Astrocyte of the hippocampus (primary cell): ENCODE results near the gene DUOXA1.
A peak's percentile ranks its signal among the peaks of the same experiment; 100 is the strongest.

Experiments
- DNase-seq: peaks from one replicate; pipeline ENCODE4 v3.0.0; 2011; ENCODE audit warnings: low read depth, low spot score

DUOXA1 gene

DNA sequence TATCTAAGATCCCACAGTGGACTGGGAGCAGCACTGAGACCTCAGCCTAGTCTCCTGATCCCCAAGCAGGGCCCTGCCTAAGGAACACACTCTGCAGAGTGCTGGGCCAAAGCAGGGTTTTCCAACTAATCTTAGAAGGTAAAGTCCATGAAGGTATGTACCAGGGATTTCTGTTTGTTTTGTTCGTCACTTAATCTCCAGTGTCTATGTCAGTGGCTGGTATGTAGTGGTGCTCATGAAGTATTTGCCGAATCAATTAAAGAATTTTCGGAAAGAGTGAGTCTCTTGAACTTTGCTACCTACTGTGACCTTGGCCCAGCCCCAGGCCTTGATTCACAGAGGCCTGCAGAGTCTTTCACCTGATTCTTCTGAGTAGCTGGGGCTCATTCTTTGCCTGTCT, 1.8 kb upstream of the DUOXA1 start:
- DNase-seq = no peak

DNA sequence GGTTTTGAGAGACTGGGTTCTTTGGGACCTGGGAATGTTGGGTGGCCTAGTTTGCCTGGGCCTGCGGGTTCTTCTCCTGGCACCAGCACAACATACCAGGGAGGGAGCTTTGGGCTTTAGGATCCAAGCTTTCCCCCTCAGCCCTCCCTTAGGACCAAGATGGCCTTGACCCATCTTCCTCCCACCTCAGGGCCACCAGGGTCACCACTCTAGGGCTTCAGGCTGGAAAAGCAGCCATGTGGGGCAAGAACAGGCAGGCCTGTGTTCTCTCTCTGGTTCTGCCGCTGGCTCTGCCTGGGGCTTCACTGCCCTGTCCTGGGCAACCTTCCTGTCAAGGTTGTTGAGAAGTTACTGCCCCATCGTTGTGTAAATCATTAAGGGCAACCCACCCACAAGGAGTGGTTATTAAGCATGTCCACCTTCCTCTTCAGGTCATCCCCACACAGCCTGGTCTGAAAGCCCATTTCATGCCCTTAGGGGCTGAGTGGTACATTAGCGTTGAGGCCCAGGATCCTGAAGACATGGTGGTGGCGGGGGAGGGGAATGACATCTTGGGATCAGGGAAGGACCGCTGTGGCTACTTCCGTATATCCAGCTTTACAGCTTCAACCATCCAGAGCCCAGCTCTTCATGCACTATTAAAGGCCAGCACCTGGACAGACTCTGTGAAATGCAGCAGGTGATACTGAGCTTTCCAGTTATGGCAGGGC, 767 bp upstream of the DUOXA1 start:
- no peak for DNase-seq

DNA sequence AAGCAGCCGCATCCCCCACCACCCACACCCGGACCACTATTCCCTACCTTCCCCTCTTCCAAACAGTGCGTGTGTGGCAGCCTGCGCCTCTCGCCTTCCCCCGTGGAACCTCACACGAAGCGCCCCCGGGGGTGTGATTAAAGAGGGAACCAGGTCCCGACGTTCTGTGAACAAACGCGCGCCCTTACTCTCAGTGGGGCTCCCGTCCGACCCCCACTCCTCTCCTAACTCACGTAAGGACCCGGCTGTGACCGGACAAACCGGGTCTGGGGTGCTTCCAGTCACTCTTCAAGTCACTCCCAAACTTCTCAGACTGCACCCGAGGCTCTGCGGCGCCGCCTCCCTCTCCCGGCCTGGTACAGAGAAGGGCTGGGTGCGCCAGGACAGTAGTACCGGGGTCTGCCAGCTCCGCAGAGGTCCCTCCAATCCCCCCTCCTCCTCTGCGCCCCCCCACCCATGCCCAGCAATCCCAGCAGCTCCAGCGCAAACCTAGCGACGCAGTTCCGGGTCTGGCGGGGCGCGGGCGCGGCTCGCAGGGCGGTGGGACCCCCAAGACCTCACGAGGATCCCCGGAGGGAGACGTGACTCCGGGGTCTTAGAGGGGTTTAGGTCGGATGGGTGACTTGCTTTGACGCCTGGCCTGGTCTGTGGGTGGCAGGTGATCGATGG, 574 bp downstream of the DUOXA1 start:
- DNase-seq = no peak

DNA sequence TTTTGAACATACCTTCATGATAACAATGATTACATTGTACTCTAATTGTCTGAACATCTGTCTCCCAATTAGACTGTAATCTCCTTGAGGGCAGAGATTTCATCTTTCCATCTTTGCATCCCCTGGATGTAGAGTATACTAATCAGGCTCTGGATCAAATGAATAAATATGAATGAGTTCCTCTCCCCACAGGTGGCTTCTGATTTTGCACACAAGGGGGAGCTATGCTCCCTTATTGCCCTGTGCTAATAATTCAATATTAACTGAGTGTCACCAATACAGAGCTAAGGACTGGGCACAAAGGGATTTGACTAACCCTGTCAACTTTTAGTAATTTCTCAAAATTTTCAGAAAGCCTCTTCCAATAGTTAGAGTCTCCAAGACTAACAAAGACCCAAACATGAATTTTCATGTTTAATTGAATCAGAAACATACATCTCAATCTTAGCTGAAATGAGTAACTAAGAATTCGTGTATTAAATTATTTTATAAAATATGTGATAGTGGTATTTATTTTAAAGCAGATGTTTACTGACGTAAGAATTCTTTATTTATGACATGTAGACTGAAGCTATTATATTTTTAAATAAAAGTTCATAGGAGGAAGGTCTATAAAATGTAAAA, 3.0 kb downstream of the DUOXA1 start:
- peak; percentile 41 for DNase-seq

DNA sequence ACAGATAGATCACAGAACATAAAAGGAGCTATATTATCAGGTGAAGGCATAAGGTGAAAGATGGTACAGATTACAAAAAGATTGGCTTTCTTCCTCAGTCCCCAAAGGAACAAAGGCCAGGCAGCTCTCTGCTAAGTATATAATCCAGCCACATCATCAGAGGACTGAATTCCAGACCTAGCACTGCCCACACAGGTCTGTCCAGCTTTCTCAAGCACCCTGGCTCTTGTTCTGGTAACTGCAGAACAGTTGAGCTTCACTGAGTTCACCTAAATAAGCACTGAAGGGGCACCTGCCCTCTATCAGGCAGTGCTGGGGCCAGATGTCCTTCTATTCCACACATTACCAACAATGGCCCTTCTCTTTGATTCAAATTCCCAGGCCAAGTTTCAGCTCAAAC, 6.3 kb downstream of the DUOXA1 start:
- no peak for DNase-seq

DNA sequence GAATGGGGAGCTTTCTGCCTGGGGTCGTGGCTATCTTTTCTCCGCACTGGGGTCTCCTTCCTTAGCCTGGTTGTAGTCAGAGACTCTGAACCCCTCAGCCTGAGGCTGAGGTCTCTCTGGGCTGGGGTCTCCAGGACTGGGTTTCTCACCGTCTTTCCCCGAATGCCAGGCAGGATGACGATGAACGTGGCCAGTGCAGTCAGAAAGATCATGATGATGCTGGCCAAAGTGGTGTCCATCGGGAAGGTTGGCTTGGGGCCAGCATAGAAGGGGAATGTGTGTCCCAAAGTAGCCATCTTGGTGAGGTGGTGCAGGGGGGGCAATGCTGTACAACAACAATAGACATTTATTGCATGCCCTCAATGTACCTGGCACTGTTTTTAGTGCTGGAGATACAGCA, 7.0 kb downstream of the DUOXA1 start:
- no peak for DNase-seq

DNA sequence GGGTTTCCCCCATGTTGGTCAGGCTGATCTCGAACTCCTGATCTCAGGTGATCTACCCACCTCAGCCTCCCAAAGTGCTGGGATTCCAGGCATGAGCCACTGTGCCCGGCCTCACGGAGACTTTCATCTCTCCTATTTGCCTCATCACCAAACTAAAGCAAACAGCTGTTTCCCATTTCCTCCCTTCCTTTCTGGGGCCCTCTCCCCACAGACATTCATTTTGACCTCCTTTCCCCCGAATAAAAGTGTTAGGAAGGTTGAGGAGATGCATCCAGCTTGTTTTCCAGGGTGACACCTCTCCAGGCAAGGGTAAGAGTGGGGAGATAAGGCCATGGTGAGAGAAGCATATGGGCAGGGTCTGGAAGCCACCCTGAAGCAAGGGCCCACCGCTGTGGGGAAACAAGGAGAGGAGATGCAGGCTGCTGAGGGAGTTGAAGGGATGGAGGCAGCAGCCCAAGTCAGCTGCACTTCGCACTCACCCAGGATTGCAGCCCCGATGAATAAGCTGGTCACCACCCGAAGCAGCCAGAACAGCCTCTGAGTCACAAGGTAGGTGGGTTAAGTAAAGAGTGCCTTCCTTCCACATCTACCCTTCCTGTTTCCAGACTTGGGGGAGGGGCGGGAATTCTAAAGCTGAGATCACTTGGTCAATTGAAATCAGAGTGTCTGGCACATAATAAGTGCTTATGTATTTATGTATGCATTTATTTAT, 7.8 kb downstream of the DUOXA1 start:
- DNase-seq = peak; percentile 82

DNA sequence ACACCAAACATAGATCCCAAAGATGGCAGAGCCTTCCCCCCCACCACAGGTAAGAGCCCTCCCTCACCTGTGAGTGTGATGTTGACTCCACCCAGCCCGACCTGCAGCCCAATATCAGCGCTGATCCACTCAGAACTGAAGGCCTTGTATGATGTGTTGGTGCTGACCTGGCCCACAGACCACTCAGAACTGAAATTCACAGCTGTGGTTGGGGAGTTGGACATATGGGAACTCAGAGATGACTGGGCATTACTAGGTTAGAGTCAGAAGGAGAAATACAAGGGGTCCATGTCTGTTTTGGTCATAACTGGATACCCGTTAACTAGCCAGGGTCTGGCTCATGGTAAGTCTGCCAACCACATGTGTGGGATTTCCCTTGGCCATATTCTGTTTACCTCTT, 8.7 kb downstream of the DUOXA1 start:
- no peak for DNase-seq

DNA sequence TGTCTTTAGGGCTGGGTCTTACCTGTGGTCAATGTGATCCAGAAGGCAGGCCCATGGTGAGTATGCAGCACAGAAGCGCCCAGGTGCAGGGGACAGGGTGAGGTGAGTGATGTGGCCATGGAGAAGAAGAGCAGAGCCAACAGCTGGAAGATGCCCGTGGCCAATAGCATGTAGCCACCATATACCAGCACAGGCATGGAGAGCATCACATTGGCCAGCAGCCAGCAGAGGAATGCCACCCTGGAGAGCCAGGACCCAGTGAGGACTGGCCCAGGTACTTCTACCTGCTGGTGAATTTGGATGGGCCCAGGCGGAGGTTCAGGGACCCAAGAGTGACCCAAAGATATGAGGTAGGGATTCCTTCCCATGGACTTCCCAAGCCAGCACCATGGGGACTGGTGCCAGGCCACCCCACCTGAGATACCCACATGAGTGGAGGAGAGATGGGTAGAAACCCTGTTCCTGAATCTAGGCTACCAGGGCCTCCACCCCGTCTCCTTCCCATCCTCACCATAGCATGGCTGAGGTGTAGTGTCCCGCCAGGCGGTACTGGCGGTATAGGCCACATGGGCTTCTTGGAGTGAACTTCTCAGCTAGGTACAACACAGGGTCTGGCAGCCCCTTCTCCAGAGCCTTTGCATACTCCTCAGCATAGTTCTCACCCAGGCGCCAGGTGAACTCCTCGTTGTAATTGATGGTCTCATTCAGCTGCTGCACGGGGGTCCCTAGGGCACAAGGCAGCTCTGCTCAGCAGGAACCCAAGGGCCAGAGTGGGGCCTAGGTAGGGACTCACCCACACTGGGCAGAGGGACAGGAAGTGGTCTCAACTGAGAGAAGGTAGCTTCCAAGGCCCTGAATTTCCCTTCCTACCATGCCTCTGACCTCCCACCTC, 9.4 kb downstream of the DUOXA1 start:
- no peak for DNase-seq

DNA sequence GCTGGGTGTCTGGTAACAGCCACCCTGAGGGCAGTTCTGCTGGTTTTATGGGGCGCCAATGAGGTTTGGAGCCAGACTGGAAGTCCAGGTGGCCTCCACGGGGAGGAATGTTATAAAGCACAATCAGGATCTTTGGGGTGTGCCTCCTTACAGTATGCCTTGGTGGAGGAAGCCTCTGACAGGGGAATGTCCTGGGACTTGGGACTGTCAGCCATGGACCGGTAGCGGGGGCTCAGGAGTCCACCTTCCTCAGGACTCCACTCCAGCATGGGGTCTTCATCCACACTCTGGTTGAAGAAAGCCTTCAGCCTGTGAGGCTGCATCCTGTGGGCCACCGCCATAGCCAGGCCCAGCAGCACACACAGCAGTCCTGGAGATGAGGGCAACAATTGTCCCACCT, 10.7 kb downstream of the DUOXA1 start:
- no peak for DNase-seq

DNA sequence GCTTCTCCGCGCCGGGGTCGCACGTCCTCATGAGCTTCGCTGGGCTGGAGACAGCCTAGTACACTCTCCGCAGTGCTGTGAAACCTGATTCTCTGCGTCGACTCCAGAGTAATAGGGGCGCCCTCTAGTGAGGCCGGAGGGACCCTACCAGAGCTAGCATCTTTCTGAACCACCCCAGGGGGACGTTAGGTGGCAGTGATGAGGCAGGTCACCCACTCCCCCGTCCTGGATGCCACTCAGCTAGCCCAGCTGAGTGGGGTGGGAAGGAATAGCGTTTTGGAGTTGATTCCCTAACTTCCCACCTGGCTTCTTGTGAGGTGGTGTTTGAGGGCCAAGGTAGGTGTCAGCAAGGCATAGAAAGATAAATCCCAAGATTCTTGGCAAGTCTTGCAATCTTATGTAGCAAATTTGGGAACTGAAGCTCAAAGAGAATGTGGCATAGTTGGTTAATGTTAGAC, 11.5 kb downstream of the DUOXA1 start:
- peak; percentile 96 for DNase-seq

DNA sequence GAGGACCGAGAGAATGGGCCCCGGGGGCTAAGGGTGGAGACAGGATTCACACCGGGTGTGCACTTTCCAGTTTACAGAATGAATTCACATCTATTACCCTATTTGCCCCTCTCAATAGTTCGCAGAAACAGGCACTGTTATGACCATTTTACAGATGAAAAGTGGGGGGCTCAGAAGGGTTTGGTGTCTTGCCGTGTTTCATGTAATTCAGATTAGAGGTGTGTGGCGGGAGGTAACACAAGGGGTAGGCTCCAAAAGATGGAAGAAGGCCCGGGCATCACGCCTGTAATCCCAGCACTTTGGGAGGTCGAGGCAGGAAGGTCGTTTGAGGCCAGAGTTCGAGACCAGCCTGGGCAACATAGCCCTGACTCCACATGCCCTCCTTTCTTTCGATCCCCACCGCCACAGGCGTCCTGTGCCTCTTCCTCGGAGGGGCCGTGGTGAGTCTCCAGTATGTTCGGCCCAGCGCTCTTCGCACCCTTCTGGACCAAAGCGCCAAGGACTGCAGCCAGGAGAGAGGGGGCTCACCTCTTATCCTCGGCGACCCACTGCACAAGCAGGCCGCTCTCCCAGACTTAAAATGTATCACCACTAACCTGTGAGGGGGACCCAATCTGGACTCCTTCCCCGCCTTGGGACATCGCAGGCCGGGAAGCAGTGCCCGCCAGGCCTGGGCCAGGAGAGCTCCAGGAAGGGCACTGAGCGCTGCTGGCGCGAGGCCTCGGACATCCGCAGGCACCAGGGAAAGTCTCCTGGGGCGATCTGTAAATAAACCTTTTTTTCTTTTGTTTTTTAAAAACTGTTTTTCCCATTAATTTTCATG, 12.2 kb downstream of the DUOXA1 start:
- no peak for DNase-seq

DNA sequence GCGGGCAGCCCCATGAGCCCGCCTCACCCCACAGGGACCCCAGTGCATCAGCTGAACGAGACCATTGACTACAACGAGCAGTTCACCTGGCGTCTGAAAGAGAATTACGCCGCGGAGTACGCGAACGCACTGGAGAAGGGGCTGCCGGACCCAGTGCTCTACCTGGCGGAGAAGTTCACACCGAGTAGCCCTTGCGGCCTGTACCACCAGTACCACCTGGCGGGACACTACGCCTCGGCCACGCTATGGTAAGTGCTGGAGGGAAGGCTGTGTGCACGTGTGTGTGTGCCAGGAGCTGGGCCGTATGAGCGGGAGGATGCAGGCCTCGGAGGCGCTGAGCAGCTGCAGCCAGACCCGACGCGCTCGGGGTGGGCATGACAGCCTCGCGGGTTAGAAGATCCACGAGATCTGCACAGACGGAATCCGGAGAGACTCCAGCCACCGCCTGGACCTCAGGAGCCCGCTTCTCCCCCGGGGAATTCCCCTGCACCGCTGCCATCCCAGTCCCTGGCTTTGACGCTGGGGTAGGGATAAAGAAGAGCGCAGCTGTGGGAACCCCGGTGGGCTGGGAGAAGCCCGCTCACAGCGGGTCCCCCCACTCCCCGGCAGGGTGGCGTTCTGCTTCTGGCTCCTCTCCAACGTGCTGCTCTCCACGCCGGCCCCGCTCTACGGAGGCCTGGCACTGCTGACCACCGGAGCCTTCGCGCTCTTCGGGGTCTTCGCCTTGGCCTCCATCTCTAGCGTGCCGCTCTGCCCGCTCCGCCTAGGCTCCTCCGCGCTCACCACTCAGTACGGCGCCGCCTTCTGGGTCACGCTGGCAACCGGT, 13.0 kb downstream of the DUOXA1 start:
- DNase-seq = peak; percentile 38

DNA sequence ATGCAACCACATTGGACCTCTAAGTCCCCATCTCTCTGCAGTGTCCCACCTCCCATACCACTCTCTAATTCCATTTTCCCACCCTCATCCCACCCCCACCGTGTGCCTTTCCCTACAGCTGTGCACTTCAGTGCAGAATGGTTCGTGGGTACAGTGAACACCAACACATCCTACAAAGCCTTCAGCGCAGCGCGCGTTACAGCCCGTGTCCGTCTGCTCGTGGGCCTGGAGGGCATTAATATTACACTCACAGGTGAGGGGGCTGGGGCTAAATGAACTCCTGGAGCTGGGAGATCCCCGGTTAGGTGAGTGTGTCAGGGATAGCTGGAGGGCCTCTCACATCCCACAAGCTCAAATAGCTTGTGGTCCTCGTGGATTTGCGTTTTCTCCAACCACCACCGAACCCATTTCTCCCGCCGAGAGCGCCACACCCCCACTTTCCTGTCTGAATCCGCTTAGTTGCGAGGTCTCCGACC, 13.6 kb downstream of the DUOXA1 start:
- DNase-seq = no peak

DNA sequence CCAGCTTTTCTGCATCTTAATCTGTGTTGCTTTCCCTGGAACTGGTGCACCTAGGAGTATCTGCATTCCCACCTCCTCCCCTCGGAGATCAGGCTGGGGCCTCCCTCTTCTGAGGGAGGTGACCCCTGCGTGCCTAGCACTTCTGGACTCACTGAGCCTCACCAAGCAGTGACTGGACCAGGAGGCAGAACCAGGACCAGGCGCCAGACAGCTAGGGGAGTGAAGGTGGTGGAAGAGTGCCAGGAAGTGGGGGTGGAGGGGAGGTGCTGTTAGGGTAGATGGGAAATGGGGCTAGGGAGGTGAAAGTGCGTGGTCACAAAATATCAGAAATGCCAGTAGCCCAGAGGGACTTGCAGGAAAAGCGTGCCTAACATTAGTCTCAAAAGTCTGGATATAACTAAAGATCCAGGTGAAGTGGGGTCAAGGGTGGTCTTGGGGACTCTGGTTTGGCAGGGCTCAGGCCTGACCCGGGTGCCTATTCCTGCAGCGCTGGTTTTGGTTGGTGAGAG, 14.3 kb downstream of the DUOXA1 start:
- DNase-seq = no peak

DNA sequence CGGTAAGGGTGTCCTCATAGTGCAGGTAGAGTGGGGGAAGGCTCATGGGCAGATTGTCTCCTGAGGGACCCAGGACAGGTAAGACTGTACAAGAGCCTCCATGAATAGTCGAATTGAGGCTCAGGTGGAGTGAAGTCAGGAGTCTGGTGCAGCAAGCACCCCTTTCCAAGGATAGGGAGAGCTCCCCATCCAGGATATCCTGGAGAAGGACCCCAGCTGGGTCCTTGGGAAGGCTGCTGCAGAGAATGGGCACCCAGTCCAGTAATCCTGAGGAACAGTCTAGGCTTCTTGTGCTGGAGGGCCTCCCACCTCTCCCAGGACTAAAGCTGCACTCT, 15.0 kb downstream of the DUOXA1 start:
- DNase-seq = no peak

DNA sequence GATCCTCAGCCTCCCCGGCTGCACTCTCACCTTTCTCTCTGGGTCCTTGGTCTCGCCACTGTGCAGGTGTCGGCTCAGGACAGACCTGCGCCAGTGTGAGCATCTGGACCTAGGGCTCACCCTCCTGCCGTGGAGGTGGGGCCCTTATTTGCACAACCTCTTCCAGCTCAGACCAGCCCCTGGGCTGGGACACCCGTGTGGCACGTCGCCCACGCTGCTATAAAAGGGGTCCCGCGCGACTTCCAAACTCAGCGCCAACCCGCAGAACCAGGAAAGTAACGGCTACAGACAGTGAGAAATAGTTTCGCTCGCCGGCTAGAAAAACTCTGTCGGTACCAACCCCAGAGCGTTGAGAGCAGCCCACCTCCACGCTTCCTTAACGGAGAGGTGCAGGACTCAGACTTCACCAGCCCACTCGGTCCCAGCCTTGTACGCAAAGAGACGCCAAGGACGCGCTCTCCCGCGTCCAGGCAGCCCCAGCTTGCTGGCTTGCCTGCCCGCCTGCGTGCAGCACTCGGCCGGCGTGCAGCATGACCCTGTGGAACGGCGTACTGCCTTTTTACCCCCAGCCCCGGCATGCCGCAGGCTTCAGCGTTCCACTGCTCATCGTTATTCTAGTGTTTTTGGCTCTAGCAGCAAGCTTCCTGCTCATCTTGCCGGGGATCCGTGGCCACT, 15.5 kb downstream of the DUOXA1 start, which contains the start of the genes DUOX2 and DUOXA2:
Gene DUOX2, minus strand, starts transcription at position 97 of the 675 bp plus-strand sequence. CDS start 761 bp downstream, outside the sequence.
Gene DUOXA2, plus strand, starts transcription at position 251 of the 675 bp plus-strand sequence. Its CDS starts 280 bp downstream, at position 531.
- DNase-seq = peak; percentile 26

DNA sequence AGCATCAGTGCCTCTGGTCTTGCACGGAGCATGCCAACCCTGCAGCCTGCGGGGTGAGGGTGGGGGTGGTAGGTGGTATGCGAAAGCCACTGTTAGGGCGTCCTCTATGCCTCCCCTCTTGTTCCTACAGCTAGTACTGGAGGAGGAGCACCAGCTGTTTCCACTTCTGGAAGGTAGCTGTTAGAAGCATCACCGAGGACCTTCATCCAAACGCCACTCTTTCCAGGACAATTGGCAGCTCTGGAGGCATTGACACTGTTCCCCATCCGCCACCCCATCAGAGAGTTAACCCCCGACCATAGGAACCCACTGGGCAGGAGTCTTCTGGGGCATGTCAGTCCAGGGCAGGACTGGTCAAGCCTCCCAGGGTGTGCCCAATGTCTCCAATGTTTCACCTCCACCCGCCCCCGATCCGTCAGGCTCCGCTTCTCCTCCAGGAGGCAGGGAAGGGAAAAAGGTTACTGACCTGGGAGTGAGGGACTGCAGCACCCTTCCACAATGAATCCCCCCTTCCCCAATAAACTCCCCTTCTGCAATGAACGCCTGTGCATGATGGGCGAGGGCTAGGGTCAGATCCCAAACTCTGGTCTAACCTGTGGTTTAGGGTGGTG, 16.2 kb downstream of the DUOXA1 start:
- DNase-seq = no peak
